ENCODE results near the gene SPTLC2. TPM values are rescaled to one million over a fixed set of nuclear protein-coding genes. Genes with fewer than 3 reads are reported as not detected.

The SPTLC2 gene
- total and polyA plus RNA-seq, 2 of the 13 experiments (the other 11 are each of a cell fraction or from before 2014, with no cell fraction given) = 17.4 to 17.5 TPM

GRCh38 chr14:77498120-77498979, 118.1 kb downstream of the SPTLC2 start, which contains the start of gene ISM2 (continued):
- TF ChIP-seq AGO1 (IDR thresholded peaks at IDR 0.05; ENCODE audit: low read depth, low read length, poor library complexity, severe bottlenecking) (no peak), ZFP62 (CRISPR knock-in tag; IDR thresholded peaks at IDR 0.05) (no peak), ZNF839 (CRISPR knock-in tag; IDR thresholded peaks at IDR 0.05; ENCODE audit: borderline replicate concordance) (no peak), ZHX2 (IDR thresholded peaks at IDR 0.05; ENCODE audit: low read depth) (no peak), ZHX2 (CRISPR knock-in tag; IDR thresholded peaks at IDR 0.05; ENCODE audit: borderline replicate concordance) (peak; percentile 5; the same call in 1 of the 2 replicates), PRDM10 (CRISPR knock-in tag; IDR thresholded peaks at IDR 0.05; ENCODE audit: low read depth) (no peak), FOXC1 (CRISPR knock-in tag; IDR thresholded peaks at IDR 0.05; ENCODE audit: borderline replicate concordance) (peak; percentile 41; the same call in 1 of the 2 replicates), NFATC3 (CRISPR knock-in tag; IDR thresholded peaks at IDR 0.05) (no peak), ZSCAN20 (CRISPR knock-in tag; IDR thresholded peaks at IDR 0.05; ENCODE audit: borderline replicate concordance) (peak; percentile 70; the same call in 1 of the 2 replicates), ZNF34 (CRISPR knock-in tag; IDR thresholded peaks at IDR 0.05; ENCODE audit: borderline replicate concordance) (no peak), ARID5B (CRISPR knock-in tag; IDR thresholded peaks at IDR 0.05) (no peak; the same call in 1 of the 2 replicates), ZNF510 (CRISPR knock-in tag; IDR thresholded peaks at IDR 0.05; ENCODE audit: low read depth) (no peak), SP140L (CRISPR knock-in tag; IDR thresholded peaks at IDR 0.05; ENCODE audit: borderline replicate concordance) (no peak), ZNF792 (CRISPR knock-in tag; IDR thresholded peaks at IDR 0.05) (peak; percentile 4)
